Kidney tubule cell (primary cell): ENCODE results near the gene BLVRA.
A peak's percentile ranks its signal among the peaks of the same experiment; 100 is the strongest.
"Not testable (repeated sequence)": the region's sequence is repeated elsewhere in the genome, so short reads cannot be mapped to it uniquely, and the experiment has no call there.

Experiments
- DNase-seq: peaks from one replicate; pipeline ENCODE4 v3.0.0-alpha.2; 2018; ENCODE audit warnings: low spot score

Gene BLVRA

GRCh38 chr7:43758029-43758821, at the start of gene BLVRA:
TSS of gene BLVRA (plus strand) at chr7:43758680. CDS start at chr7:43771159, 12,479 bp downstream.
- peak; percentile 60 for DNase-seq

- DNase-seq, result no peak
Observed at GRCh38 chr7:43711503-43711902, 47.0 kb upstream of the BLVRA start.

- DNase-seq, result not testable (repeated sequence)
Observed at GRCh38 chr7:43715966-43716365, 42.5 kb upstream of the BLVRA start.

- no peak for DNase-seq
Observed at GRCh38 chr7:43716598-43716997, 41.9 kb upstream of the BLVRA start.

- DNase-seq, result peak; percentile 49
Observed at GRCh38 chr7:43721193-43721806, 37.2 kb upstream of the BLVRA start.

- DNase-seq, result no peak
Observed at GRCh38 chr7:43723007-43723341, 35.5 kb upstream of the BLVRA start.

- DNase-seq, result no peak
Observed at GRCh38 chr7:43725251-43725650, 33.2 kb upstream of the BLVRA start.

- DNase-seq, result no peak
Observed at GRCh38 chr7:43726466-43726865, 32.0 kb upstream of the BLVRA start.

GRCh38 chr7:43727003-43727402, 31.5 kb upstream of the BLVRA start:
- DNase-seq, result no peak

GRCh38 chr7:43727494-43727893, 31.0 kb upstream of the BLVRA start:
- DNase-seq, result no peak

- peak; percentile 95 for DNase-seq
Observed at GRCh38 chr7:43729214-43729923, 29.1 kb upstream of the BLVRA start, which contains the start of gene COA1. TSS of gene COA1 (minus strand) at chr7:43729523. CDS start at chr7:43648614, 80,909 bp downstream.

GRCh38 chr7:43729924-43730248, 28.6 kb upstream of the BLVRA start:
- DNase-seq, result no peak

- peak; percentile 76 for DNase-seq
Observed at GRCh38 chr7:43731494-43731893, 27.0 kb upstream of the BLVRA start.

GRCh38 chr7:43734575-43735332, 23.7 kb upstream of the BLVRA start:
- DNase-seq, result not testable (repeated sequence)

GRCh38 chr7:43735403-43735801, 23.1 kb upstream of the BLVRA start:
- DNase-seq, result no peak

GRCh38 chr7:43735802-43736603, 22.5 kb upstream of the BLVRA start:
- DNase-seq, result no peak

- no peak for DNase-seq
Observed at GRCh38 chr7:43737467-43738127, 20.9 kb upstream of the BLVRA start.

- no peak for DNase-seq
Observed at GRCh38 chr7:43742692-43743091, 15.8 kb upstream of the BLVRA start.

GRCh38 chr7:43747328-43748105, 11.0 kb upstream of the BLVRA start:
- DNase-seq, result no peak

- DNase-seq, result no peak
Observed at GRCh38 chr7:43749383-43749940, 9.0 kb upstream of the BLVRA start.
